ENCODE measurements around the gene DLGAP1.
"Not testable (repeated sequence)": the region's sequence is repeated elsewhere in the genome, so short reads cannot be mapped to it uniquely, and the experiment has no call there.

DNA sequence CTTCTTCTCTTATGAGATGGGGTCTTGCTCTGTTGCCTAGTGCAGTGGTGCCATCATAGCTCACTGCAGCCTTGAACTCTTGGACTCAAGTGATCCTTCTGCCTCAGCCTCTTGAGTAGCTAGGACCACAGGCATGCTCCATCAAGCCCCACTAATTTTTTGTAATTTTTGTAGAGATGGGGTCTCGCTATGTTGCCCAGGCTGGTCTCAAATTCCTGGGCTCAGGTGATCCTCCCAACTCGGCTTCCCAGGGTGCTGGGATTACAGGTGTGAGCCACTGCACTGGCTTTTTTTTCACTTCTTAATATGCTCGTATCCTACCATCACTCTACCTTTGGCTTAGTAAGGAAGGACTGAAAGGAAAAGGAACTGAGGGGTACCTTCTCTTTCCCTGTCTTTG lies 983.0 kb downstream of the DLGAP1 start:
- TF ChIP-seq, protein P1, sequence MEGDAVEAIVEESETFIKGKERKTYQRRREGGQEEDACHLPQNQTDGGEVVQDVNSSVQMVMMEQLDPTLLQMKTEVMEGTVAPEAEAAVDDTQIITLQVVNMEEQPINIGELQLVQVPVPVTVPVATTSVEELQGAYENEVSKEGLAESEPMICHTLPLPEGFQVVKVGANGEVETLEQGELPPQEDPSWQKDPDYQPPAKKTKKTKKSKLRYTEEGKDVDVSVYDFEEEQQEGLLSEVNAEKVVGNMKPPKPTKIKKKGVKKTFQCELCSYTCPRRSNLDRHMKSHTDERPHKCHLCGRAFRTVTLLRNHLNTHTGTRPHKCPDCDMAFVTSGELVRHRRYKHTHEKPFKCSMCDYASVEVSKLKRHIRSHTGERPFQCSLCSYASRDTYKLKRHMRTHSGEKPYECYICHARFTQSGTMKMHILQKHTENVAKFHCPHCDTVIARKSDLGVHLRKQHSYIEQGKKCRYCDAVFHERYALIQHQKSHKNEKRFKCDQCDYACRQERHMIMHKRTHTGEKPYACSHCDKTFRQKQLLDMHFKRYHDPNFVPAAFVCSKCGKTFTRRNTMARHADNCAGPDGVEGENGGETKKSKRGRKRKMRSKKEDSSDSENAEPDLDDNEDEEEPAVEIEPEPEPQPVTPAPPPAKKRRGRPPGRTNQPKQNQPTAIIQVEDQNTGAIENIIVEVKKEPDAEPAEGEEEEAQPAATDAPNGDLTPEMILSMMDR (conservative IDR thresholded peaks at IDR 0.05; ENCODE audit: low read depth in 2 of 2) = not testable (repeated sequence)
- not testable (repeated sequence) for TF ChIP-seq EZH2 (IDR thresholded peaks at IDR 0.05; ENCODE audit: low read depth, unreplicated experiment); POLR2AphosphoS5 (IDR thresholded peaks at IDR 0.05; ENCODE audit: low read depth); STAT1 (IDR thresholded peaks at IDR 0.05; ENCODE audit: unreplicated experiment); JUNB (IDR thresholded peaks at IDR 0.05; ENCODE audit: unreplicated experiment); EZH2phosphoT487 (IDR thresholded peaks at IDR 0.05; ENCODE audit: unreplicated experiment)
- TF ChIP-seq, protein P2, sequence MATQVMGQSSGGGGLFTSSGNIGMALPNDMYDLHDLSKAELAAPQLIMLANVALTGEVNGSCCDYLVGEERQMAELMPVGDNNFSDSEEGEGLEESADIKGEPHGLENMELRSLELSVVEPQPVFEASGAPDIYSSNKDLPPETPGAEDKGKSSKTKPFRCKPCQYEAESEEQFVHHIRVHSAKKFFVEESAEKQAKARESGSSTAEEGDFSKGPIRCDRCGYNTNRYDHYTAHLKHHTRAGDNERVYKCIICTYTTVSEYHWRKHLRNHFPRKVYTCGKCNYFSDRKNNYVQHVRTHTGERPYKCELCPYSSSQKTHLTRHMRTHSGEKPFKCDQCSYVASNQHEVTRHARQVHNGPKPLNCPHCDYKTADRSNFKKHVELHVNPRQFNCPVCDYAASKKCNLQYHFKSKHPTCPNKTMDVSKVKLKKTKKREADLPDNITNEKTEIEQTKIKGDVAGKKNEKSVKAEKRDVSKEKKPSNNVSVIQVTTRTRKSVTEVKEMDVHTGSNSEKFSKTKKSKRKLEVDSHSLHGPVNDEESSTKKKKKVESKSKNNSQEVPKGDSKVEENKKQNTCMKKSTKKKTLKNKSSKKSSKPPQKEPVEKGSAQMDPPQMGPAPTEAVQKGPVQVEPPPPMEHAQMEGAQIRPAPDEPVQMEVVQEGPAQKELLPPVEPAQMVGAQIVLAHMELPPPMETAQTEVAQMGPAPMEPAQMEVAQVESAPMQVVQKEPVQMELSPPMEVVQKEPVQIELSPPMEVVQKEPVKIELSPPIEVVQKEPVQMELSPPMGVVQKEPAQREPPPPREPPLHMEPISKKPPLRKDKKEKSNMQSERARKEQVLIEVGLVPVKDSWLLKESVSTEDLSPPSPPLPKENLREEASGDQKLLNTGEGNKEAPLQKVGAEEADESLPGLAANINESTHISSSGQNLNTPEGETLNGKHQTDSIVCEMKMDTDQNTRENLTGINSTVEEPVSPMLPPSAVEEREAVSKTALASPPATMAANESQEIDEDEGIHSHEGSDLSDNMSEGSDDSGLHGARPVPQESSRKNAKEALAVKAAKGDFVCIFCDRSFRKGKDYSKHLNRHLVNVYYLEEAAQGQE (IDR thresholded peaks at IDR 0.05; ENCODE audit: unreplicated experiment) = not testable (repeated sequence)

Data from GM23338 (cell line).